HG02840 (cell line): ENCODE data around the gene DDN.

Experiments used
- ATAC-seq: cut with Tn5 transposase; IDR thresholded peaks from one replicate; pipeline ENCODE4 v1.9.1; 2021; ENCODE audit warnings: mild to moderate bottlenecking, moderate library complexity, moderate number of reproducible peaks; ENCODE audit not compliant: unreplicated experiment, low FRiP score

The DDN gene

DNA sequence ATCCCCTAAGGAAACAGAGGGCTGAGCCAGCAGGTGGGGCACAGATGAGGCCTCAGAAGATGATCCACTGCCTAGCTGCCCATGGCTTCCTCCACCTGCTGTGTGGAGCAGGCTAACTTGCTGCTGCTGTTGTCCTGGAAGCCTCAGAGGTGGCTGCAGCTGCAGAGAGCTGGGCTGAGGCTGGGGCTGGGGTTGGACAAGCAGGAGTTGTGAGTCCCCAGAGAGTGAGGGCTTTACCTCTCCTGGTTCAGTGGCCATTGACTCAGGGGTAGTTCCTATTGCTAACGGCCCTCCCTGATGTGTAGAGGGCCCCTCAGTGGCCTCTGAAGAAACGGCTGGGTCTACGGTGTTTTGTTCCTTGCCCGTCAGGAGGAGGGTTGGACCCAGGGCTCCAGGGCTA lies 33.1 kb upstream of the DDN start:
- ATAC-seq: no peak

- ATAC-seq: no peak
Measured at GRCh38 chr12:49031573-49032161, 32.5 kb upstream of the DDN start.

DNA sequence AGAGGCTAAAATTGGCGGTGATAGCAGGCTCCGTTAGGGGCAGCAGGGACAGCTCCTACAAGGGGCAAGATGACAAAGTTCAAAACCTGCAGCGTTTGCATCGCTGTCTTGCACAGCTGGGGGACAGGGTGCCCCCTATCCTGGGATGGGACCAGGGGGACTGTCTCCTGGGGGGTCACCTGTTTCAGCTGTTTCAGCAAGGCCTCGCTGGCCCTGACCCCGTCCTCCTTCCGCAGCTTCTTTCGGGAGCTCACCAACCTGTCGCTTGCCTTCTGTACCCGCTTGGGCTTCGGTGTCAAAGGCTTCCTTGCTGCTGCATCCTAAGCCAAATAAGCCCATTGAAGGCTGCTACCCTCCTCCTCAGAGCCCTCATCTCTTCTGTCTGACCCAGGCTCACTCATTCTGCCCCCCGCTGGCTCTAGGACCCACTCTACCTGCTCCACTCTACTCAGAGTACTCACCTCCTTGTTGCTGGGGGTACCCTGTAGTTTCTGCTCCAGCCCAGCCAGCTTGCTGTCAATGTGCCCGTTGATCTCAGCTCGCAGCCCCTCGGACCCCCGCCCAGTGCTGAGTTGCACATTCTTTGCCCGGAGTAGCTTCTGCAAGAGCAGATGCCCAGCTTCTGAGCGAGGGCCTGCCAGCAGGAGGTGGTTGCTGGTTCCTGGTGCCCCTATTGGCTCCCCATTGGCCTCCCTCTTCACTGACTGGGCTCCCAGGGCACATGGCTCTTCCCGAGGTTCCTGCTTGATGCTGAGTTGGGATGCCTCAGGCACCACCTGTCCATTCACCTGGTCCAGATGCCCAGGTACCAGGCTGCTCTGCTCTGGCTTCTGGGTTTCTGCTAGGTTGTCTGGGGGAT lies 31.8 kb upstream of the DDN start:
- no peak for ATAC-seq

- no peak for ATAC-seq
Measured at GRCh38 chr12:49030119-49030518, 30.9 kb upstream of the DDN start.

GRCh38 chr12:49028666-49029275 lies 29.6 kb upstream of the DDN start:
- ATAC-seq: no peak

- no peak for ATAC-seq
Measured at GRCh38 chr12:49027846-49028555, 28.8 kb upstream of the DDN start.

GRCh38 chr12:49026678-49027480 lies 27.7 kb upstream of the DDN start:
- no peak for ATAC-seq

DNA sequence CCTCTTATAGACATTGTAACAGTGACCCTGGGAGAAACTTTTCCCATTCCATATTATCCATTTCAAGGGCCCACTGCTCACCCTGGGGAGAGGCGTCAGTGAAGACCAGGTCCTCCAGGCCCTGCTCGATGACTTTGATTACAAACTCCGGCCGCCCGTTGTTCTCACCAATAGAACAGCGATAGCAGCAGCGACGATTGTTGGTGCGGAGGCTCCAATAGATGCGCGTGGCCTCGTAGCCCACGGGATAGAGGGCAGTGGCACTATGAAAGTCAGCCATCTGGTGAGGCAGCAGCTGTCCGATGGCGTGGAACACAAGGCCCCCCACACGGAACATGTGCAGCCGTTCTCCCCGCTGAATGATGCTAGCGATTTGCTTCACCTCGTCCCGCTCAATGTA lies 26.9 kb upstream of the DDN start:
- no peak for ATAC-seq

DNA sequence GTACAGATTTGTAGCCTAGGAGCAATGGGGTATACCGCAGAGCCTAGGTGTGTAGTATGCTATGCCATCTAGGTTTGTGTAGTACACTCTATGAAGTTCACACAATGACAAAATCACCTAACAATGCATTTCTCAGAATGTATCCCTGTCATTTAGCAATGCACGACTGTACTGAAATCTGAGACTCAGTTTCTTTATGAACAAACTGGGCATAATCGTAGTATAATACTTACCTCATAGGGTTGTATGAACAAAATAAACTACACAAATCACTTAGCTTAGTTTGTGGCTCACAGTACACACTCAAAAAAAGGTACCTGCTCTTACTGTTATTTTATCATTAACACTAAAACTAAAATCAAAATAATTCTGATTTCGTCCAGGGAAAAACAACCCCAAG lies 26.3 kb upstream of the DDN start:
- no peak for ATAC-seq

DNA sequence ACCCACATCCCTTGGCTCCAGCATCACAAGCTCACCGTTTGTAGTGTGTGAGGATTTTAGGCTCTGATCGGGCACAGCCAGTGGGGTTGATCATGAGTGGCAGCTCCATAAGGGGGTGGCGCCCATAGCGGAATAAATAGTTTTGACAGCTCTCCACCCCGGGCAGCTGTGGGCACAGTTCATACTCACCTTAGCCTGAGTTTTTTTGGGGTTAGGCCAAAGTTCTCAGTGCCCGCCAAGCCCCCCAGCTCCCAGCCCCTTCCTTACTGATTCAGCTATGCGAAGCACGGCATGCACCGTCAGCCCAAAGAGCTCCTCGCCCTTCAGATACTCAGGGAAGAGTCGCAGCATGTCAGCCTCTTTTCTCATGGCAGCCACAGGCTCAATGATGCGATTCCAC lies 25.4 kb upstream of the DDN start:
- no peak for ATAC-seq

DNA sequence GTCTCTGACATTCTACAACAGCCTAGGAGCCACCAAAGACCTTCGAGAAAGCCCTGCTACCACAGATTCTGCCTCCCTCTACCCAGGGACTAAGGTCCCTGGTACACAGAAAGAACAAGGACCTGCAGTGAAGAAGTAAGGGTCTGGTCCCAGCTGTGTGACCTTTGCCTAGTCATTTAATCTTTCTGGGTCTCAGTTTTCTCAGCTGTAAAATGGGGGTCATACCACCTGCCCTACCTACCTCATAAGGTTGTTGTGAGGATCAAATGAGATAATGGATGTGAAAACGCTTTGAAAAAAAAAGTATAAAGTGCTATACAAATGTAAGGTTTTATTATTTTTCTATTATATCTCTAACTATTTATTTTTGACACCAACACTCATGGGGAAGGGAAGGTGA lies 24.6 kb upstream of the DDN start:
- ATAC-seq: no peak

GRCh38 chr12:49022558-49023178 lies 23.5 kb upstream of the DDN start:
- ATAC-seq: no peak

DNA sequence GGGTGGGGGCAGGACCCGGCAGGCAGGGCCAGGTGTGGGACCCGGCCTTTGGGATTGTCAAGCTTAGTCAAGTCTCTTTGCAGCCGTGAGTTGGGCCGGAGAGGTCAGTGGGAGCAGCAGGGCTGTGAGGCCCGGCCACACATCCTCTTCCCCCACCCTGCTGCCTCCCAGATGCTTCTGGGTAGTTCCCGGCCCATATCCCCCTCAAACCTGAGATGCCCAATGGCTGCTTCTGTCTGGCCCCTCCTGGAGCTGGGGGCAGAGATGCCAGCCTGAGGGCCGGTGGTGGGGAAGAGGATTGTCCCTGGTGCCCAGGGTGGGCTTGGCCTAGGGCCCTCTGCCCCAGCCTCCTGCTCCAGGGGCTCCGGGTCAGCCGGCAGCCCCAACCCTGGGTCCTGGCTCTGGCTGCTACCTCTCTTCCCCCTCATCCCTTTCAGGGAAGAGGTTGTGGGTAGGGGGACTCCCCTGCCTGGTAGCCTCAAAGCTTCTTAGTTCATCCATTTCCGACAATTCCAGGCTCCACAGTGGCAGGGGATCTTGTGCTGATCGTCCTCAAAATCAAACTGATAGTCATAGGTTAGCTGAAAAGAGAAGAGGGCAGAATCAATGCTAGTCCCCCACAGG lies 22.2 kb upstream of the DDN start:
- no peak for ATAC-seq

- ATAC-seq: no peak
Measured at GRCh38 chr12:49020441-49020840, 21.3 kb upstream of the DDN start.

DNA sequence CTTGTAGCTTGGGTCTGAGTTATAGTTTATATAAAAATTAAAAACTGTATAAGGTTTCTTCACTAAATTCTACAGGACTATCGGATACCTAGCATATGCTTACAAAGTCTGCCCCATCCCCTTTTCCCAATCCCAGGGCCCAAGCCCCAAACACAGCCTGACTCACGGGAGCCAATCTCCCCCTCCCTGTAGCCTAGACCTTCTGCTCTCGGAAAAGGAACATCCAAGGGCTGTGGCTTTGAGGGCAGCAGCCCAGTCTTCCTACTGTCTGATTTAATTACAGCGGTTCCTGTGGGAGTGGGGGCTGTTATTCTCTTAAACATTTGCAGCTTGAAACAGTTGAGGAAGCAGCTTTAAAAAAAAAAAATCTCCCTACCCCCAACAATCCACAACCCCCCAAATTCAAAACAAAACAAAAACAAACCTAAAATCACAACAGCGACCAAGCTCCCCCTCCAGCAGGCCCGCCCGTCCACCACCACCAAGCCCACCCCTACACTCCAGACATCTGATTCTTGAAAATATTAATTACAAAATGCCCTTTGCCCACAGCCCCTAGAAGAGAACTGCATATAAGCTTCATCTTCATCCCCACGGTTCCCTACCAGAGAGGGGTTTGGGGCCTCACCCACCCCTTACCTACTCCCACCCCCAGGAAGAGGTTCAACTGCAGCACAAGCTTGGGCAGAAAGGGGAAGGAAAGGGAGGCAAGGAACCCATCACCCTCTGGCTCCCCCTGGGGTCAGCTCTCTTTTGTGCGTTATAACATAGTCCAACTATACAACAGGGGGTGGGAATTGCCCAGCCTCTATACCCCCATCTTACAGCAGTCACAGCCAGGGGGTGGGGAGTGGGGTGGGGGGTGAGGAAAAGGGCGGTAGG lies 20.5 kb upstream of the DDN start:
- ATAC-seq: no peak

- no peak for ATAC-seq
Measured at GRCh38 chr12:49019120-49019430, 19.9 kb upstream of the DDN start.

GRCh38 chr12:49018261-49019119 lies 19.3 kb upstream of the DDN start, which contains the start of gene PRKAG1:
Gene PRKAG1, minus strand, starts transcription at chr12:49018776. Its CDS starts 36 bp downstream, at chr12:49018740.
- ATAC-seq: peak; percentile 86

DNA sequence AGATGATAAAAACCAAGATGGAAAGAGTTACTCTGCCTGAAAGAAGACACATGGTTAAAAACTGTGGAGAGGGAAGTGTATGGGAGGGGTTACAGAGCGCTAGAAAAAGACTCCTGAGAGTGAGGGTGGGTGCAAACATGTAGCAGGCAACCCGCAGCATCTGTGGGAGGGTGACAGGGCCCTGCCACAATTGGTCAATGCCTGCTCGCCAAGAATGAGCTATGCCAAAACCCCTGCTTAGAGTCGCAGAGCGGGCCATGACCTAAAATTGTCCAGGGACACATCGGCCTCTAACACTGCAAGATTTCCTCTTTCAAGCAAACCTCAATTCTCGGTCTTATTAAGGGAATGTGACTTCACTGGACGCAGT lies 18.7 kb upstream of the DDN start:
- ATAC-seq: no peak
